H9 (cell line): ENCODE measurements around the gene SLC17A1. TPM values are rescaled to one million over a fixed set of nuclear protein-coding genes. Genes with fewer than 3 reads are reported as not detected.

Experiments used
- DNase-seq: peaks from one replicate; pipeline ENCODE4 v3.0.0-alpha.2; 2017
- H2AFZ ChIP-seq: one replicate; pipeline ENCODE4 v1.6.1; 2013; ENCODE audit warnings: mild to moderate bottlenecking, low read length, control low read depth, moderate library complexity
- H2AK5ac ChIP-seq: 2 replicates; pipeline ENCODE4 v1.6.1; 2013; ENCODE audit warnings: low read length, control low read depth, mixed read lengths; ENCODE audit not compliant: insufficient read length
- H2BK120ac ChIP-seq: one replicate; pipeline ENCODE4 v1.6.1; 2013; ENCODE audit warnings: low read depth, mild to moderate bottlenecking, low read length, control low read depth, inconsistent platforms; ENCODE audit not compliant: poor library complexity, severe bottlenecking
- H2BK12ac ChIP-seq: 2 replicates; pipeline ENCODE4 v1.6.1; 2013; ENCODE audit warnings: low read length, control low read depth, mixed read lengths, low read depth; ENCODE audit not compliant: insufficient read length
- H2BK15ac ChIP-seq: 2 replicates; pipeline ENCODE4 v1.6.1; 2013; ENCODE audit warnings: low read depth, low read length, control low read depth
- H2BK20ac ChIP-seq: one replicate; pipeline ENCODE4 v1.6.1; 2013; ENCODE audit warnings: low read depth, mild to moderate bottlenecking, low read length, control low read depth, inconsistent platforms; ENCODE audit not compliant: poor library complexity, severe bottlenecking
- H2BK5ac ChIP-seq: 2 replicates; pipeline ENCODE4 v1.6.1; 2013; ENCODE audit warnings: low read length, control low read depth, mixed read lengths; ENCODE audit not compliant: insufficient read length
- H3K14ac ChIP-seq: 2 replicates; pipeline ENCODE4 v1.6.1; 2013; ENCODE audit warnings: low read length, control low read depth; ENCODE audit not compliant: insufficient read depth
- H3K18ac ChIP-seq: 2 replicates; pipeline ENCODE4 v1.6.1; 2013; ENCODE audit warnings: low read depth, mild to moderate bottlenecking, mixed read lengths, low read length, control low read depth; ENCODE audit not compliant: insufficient read length
- H3K23ac ChIP-seq: 2 replicates; pipeline ENCODE4 v1.6.1; 2013; ENCODE audit warnings: low read length, control low read depth, mixed read lengths, low read depth; ENCODE audit not compliant: insufficient read length
- H3K23me2 ChIP-seq: 2 replicates; pipeline ENCODE4 v1.6.1; 2013; ENCODE audit warnings: low read depth, mild to moderate bottlenecking, mixed read lengths, low read length, control low read depth; ENCODE audit not compliant: insufficient read length, poor library complexity, severe bottlenecking
- H3K27ac ChIP-seq: 2 replicates; pipeline ENCODE4 v1.5.1; 2013; ENCODE audit warnings: low read length, control low read depth, mixed read lengths, low read depth; ENCODE audit not compliant: insufficient read length
- H3K27me3 ChIP-seq: 2 replicates; pipeline ENCODE4 v1.6.1; 2013; ENCODE audit warnings: low read length, control low read depth, inconsistent platforms; ENCODE audit not compliant: insufficient read depth
- H3K4ac ChIP-seq: 2 replicates; pipeline ENCODE4 v1.6.1; 2013; ENCODE audit warnings: low read depth, mild to moderate bottlenecking, control low read depth, inconsistent platforms, low read length, moderate library complexity
- H3K4me1 ChIP-seq: 2 replicates; pipeline ENCODE4 v1.6.1; 2013; ENCODE audit warnings: low read length, control low read depth, inconsistent platforms; ENCODE audit not compliant: insufficient read depth
- H3K4me2 ChIP-seq: 2 replicates; pipeline ENCODE4 v1.6.1; 2013; ENCODE audit warnings: low read length, control low read depth, mixed read lengths; ENCODE audit not compliant: insufficient read length, insufficient read depth
- H3K56ac ChIP-seq: 2 replicates; pipeline ENCODE4 v1.6.1; 2013; ENCODE audit warnings: low read depth, mild to moderate bottlenecking, mixed read lengths, low read length, control low read depth; ENCODE audit not compliant: insufficient read length
- H3K79me1 ChIP-seq: 2 replicates; pipeline ENCODE4 v1.6.1; 2013; ENCODE audit warnings: low read depth, mild to moderate bottlenecking, moderate library complexity, low read length, control low read depth, inconsistent platforms; ENCODE audit not compliant: insufficient read depth, poor library complexity, severe bottlenecking
- H3K79me2 ChIP-seq: 2 replicates; pipeline ENCODE4 v1.6.1; 2013; ENCODE audit warnings: low read length, control low read depth, inconsistent platforms; ENCODE audit not compliant: insufficient read depth
- H3K9ac ChIP-seq: 2 replicates; pipeline ENCODE4 v1.6.1; 2013; ENCODE audit warnings: low read length, control low read depth, mixed read lengths; ENCODE audit not compliant: insufficient read length; ENCODE audit errors: extremely low read depth
- H3K9me3 ChIP-seq: one replicate; pipeline ENCODE4 v1.6.1; 2013; ENCODE audit warnings: low read depth, low read length, inconsistent platforms; ENCODE audit not compliant: control insufficient read depth
- H3T11ph ChIP-seq: one replicate; pipeline ENCODE4 v1.6.1; 2013; ENCODE audit warnings: mild to moderate bottlenecking, low read length, control low read depth, inconsistent platforms
- H4K20me1 ChIP-seq: one replicate; pipeline ENCODE4 v1.6.1; 2013; ENCODE audit not compliant: control insufficient read depth, insufficient read length, insufficient read depth
- H4K5ac ChIP-seq: 2 replicates; pipeline ENCODE4 v1.6.1; 2013; ENCODE audit warnings: low read depth, mild to moderate bottlenecking, mixed read lengths, low read length, control low read depth; ENCODE audit not compliant: insufficient read length
- H4K8ac ChIP-seq: replicated peaks from 2 replicates; pipeline ENCODE4 v1.6.1; 2013; ENCODE audit warnings: low read length, control low read depth, mixed read lengths, low read depth; ENCODE audit not compliant: insufficient read length
- H4K91ac ChIP-seq: 2 replicates; pipeline ENCODE4 v1.6.1; 2013; ENCODE audit warnings: low read depth, mild to moderate bottlenecking, moderate library complexity, mixed read lengths, low read length, control low read depth; ENCODE audit not compliant: insufficient read length
- H3K27ac Mint-ChIP-seq, 3 experiments: 2 replicates in 2 of 3; 3 replicates in 1 of 3; pipeline ENCODE4 v1.8.0; 2020 to 2021; ENCODE audit warnings: mixed read lengths in 3 of 3, mild to moderate bottlenecking in 1 of 3, moderate library complexity in 1 of 3
- H3K27me3 Mint-ChIP-seq: 2 replicates; pipeline ENCODE4 v1.8.0; 2021; ENCODE audit warnings: low read depth, mild to moderate bottlenecking, moderate library complexity, mixed read lengths
- H3K36me3 Mint-ChIP-seq, 3 experiments: 2 replicates in 2 of 3; 3 replicates in 1 of 3; pipeline ENCODE4 v1.8.0; 2020 to 2021; ENCODE audit warnings: low read depth in 3 of 3, mixed read lengths in 3 of 3; ENCODE audit not compliant: insufficient read depth in 1 of 3
- H3K4me1 Mint-ChIP-seq, 2 experiments: 2 replicates each; pipeline ENCODE4 v1.8.0; 2020; ENCODE audit warnings: mixed read lengths in 2 of 2
- H3K4me3 Mint-ChIP-seq, 2 experiments: 2 replicates in 1 of 2; 3 replicates in 1 of 2; pipeline ENCODE4 v1.8.0; 2020 to 2021; ENCODE audit warnings: mild to moderate bottlenecking in 2 of 2, mixed read lengths in 2 of 2, moderate library complexity in 1 of 2
- H3K9me3 Mint-ChIP-seq, 2 experiments: 2 replicates in 1 of 2; 3 replicates in 1 of 2; pipeline ENCODE4 v1.8.0; 2020; ENCODE audit warnings: mild to moderate bottlenecking in 2 of 2, mixed read lengths in 2 of 2, moderate library complexity in 1 of 2
- CTCF ChIP-seq: fragments of 200-600 bp; sonication (generic); conservative IDR thresholded peaks from 3 replicates; pipeline ENCODE4 v1.8.0; 2021; ENCODE audit warnings: antibody characterized with exemption, mild to moderate bottlenecking
- WGBS: extraction: QIAGEN DNeasy Blood & Tissue Kit; methylation state at CpG from one replicate; pipeline ENCODE4 v1.1.7; 2013; ENCODE audit warnings: missing lambda C conversion rate, low lambda C conversion rate, mixed read lengths; ENCODE audit not compliant: insufficient read length; ENCODE audit errors: extremely low coverage; 5-methylcytosine and 5-hydroxymethylcytosine counted together
- total RNA-seq: library from RNA; stranded (reverse); gene quantifications from 2 replicates; pipeline ENCODE4 v1.2.1, GENCODE V29; 2021

Gene SLC17A1
- total RNA-seq, 1 experiment from 2014 or later: not detected

- H3K18ac ChIP-seq: no peak overlapping the region
- no CpG with 5 or more reads among the region's 2 CpGs for WGBS
- no peaks in the 10 kb centered on the region for H3K79me1 ChIP-seq
- no peak overlapping the region for H4K91ac ChIP-seq
- no peaks in the 10 kb centered on the region for H3K4me1 Mint-ChIP-seq
- no peaks in the 10 kb centered on the region for H3K9me3 Mint-ChIP-seq
- H2BK120ac ChIP-seq: no peak overlapping the region
- H2BK5ac ChIP-seq: no peak overlapping the region
- H2BK12ac ChIP-seq: no peak overlapping the region
- H3T11ph ChIP-seq: no peak overlapping the region
- no peaks in the 10 kb centered on the region for H3K9me3 ChIP-seq
- no peak overlapping the region for H3K56ac ChIP-seq
- H3K27me3 ChIP-seq: no peaks in the 10 kb centered on the region
- no peak overlapping the region for H4K8ac ChIP-seq
- no peak overlapping the region for H4K5ac ChIP-seq
- H3K4me2 ChIP-seq: no peak overlapping the region
- no peak overlapping the region for H2AFZ ChIP-seq
- no peak overlapping the region for H3K27ac Mint-ChIP-seq
- H2BK20ac ChIP-seq: no peak overlapping the region
- H3K23me2 ChIP-seq: no peaks in the 10 kb centered on the region
- no peak overlapping the region for H3K14ac ChIP-seq
- no peak overlapping the region for H2BK15ac ChIP-seq
- H4K20me1 ChIP-seq: no peaks in the 10 kb centered on the region
- H3K4me1 ChIP-seq: no peaks in the 10 kb centered on the region
- TF ChIP-seq CTCF: no peak
- DNase-seq: no peak
- H3K23ac ChIP-seq: no peak overlapping the region
- H3K27ac ChIP-seq: no peak overlapping the region
- H3K27me3 Mint-ChIP-seq: no peaks in the 10 kb centered on the region
- H3K9ac ChIP-seq: no peak overlapping the region
- no peak overlapping the region for H3K4ac ChIP-seq
- H2AK5ac ChIP-seq: no peak overlapping the region
- H3K79me2 ChIP-seq: no peaks in the 10 kb centered on the region
- no peaks in the 10 kb centered on the region for H3K36me3 Mint-ChIP-seq
- H3K4me3 Mint-ChIP-seq: no peak overlapping the region
Observed at GRCh38 chr6:25789475-25789874, 42.4 kb downstream of the SLC17A1 start.
